Adrenal gland (tissue), 12 donors: Measurements from ENCODE around the gene NFKBIE. TPM values are rescaled to one million over a fixed set of nuclear protein-coding genes. Genes with fewer than 3 reads are reported as not detected.

Experiments used
- DNase-seq, 7 donors: peaks; one replicate each; pipeline ENCODE4 v3.0.0-alpha.2; 2019 to 2020
- H3K27ac ChIP-seq, 5 donors: fragments of 200-600 bp; sonication (generic) in 4 of 5; 1 replicate in 3 of 5; 2 replicates in 2 of 5; pipeline versions ENCODE4 v1.5.1 to v1.8.0; 2016 to 2020; ENCODE audit warnings: mild to moderate bottlenecking in 1 of 5
- H3K27me3 ChIP-seq: fragments of 200-600 bp; 2 replicates; pipeline ENCODE4 v1.8.0; 2021
- H3K36me3 ChIP-seq, 2 donors: fragments of 200-600 bp; replicated peaks in 1 of 2; 1 replicate in 1 of 2; 2 replicates in 1 of 2; pipeline versions ENCODE4 v1.5.1 to v1.8.0; 2018 to 2022
- H3K4me1 ChIP-seq, 2 donors: fragments of 200-600 bp; replicated peaks in 1 of 2; 1 replicate in 1 of 2; 2 replicates in 1 of 2; pipeline versions ENCODE4 v1.5.1 to v1.8.0; 2018 to 2021
- H3K4me3 ChIP-seq, 4 donors: fragments of 200-600 bp; sonication (generic) in 3 of 4; one replicate each; pipeline ENCODE4 v1.5.1; 2016 to 2018
- H3K9me3 ChIP-seq, 3 donors: fragments of 200-600 bp; sonication (generic) in 1 of 3; replicated peaks in 1 of 3; 1 replicate in 2 of 3; 2 replicates in 1 of 3; pipeline versions ENCODE4 v1.5.1 to v1.8.0; 2016 to 2021
- POLR2A ChIP-seq, 2 donors: fragments of 450-650 bp; IDR thresholded peaks; one replicate each; pipeline ENCODE4 v1.6.1; 2017; ENCODE audit warnings: antibody characterized with exemption in 2 of 2, mild to moderate bottlenecking in 2 of 2, moderate library complexity in 1 of 2
- WGBS, 4 donors: extraction: QIAGEN DNeasy Blood & Tissue Kit in 2 of 4; methylation state at CpG; one replicate each; pipeline versions ENCODE4 v1.1.5 to v1.1.7; 2013 to 2017; 5-methylcytosine and 5-hydroxymethylcytosine counted together
- intact Hi-C, 2 donors: fragments of 100-400 bp; cut with DNase I; formaldehyde crosslinking; loops; one replicate each; pipeline versions ENCODE4 v1.14.1 to v1.15.0; 2022 to 2023
- polyA plus RNA-seq, 3 donors: library from polyadenylated mRNA; stranded (reverse); fragments of 200-250 nt in 2 of 3; fragments of 350-450 nt in 1 of 3; fragmentation: Illumina TruSeq in 1 of 3; extraction: RNeasy Lipid Tissue Mini Kit (QIAGEN cat#74804) in 1 of 3; gene quantifications; one replicate each; pipeline ENCODE4 v1.2.3, GENCODE V29; 2013 to 2014
- total RNA-seq, 9 donors: library from RNA; depleted of rRNA in 4 of 9; stranded (reverse); fragments of >200 nt in 4 of 9; fragments of 120-200 nt in 1 of 9; fragmentation: NEBNext Ultra II Directional in 1 of 9; extraction: Animal tissue kit (Norgen Biotek cat#: 25700) in 1 of 9; gene quantifications; one replicate each; pipeline versions ENCODE4 v1.1.0 to v1.2.4, GENCODE V29; 2013 to 2023
- TF ChIP-seq, protein P1 (sequence below), 6 experiments: fragments of 450-650 bp in 4 of 6; fragments of 200-600 bp in 2 of 6; sonication (generic) in 1 of 6; IDR thresholded peaks; 1 replicate in 5 of 6; 2 replicates in 1 of 6; pipeline versions ENCODE4 v1.5.1 to v1.8.0; 2016 to 2021; ENCODE audit warnings: antibody characterized with exemption in 6 of 6, mild to moderate bottlenecking in 2 of 6, moderate library complexity in 1 of 6
- donor health status: healthy with polysubstance abuse.
- donor health status: Bipolar disorder and iron deficiency.
- donor health status: DM: yes; HTN: yes; CAD: no.
- donor health status: DM: no; HTN: no; CAD: no.
- donor health status: DM: no; HTN: no; CAD: no.
- donor health status: DM: yes; HTN: yes; CAD: no.

Gene NFKBIE
- total and polyA plus RNA-seq, 12 donors = 4.8 to 31.2 (median 10.4) TPM

DNA sequence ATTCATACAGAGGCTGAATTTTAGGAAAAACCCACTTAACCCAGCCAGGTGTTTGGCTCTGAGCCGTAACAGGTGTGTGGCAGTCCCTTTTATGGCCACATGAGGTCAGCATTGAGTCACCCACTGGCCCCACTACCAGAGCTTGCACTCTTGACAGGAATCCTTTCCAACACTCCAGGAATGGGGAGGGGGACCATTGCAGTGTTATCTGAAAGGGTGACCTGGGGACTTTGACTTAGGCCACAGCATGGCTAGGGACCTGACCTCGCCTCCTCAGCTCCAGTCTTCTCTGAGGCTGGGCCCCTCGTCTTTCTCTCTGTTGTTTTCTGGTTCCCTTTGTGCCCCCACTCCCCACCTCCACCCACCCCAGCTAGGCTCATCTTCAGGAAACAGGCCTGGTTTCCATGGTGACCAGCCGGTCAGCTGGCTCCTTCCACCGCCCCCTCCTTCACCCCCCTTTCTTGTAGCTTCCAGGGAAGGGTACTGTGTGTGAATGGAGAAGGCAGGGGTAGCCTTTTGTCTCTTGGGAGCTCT lies 2.8 kb upstream of the NFKBIE start:
- peak in 6 of 7 donors; percentile 43 to 85 (median 62) for DNase-seq
- intact Hi-C loops = loop anchor here in 1 of 2 donors (2.0 kb wide), 1 partner anchor 71 kb away; no protein-coding TSS in a partner anchor
- H3K27ac ChIP-seq = no peak overlapping the region
- H3K36me3 ChIP-seq = no peaks in the 10 kb centered on the region
- TF ChIP-seq, protein P1, sequence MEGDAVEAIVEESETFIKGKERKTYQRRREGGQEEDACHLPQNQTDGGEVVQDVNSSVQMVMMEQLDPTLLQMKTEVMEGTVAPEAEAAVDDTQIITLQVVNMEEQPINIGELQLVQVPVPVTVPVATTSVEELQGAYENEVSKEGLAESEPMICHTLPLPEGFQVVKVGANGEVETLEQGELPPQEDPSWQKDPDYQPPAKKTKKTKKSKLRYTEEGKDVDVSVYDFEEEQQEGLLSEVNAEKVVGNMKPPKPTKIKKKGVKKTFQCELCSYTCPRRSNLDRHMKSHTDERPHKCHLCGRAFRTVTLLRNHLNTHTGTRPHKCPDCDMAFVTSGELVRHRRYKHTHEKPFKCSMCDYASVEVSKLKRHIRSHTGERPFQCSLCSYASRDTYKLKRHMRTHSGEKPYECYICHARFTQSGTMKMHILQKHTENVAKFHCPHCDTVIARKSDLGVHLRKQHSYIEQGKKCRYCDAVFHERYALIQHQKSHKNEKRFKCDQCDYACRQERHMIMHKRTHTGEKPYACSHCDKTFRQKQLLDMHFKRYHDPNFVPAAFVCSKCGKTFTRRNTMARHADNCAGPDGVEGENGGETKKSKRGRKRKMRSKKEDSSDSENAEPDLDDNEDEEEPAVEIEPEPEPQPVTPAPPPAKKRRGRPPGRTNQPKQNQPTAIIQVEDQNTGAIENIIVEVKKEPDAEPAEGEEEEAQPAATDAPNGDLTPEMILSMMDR (IDR thresholded peaks at IDR 0.05) = peak; percentile 83 to 94 (median 87)
- no peak for TF ChIP-seq POLR2A (IDR thresholded peaks at IDR 0.05)
- H3K27me3 ChIP-seq = peaks cover 11% of the 10 kb centered on the region
- H3K9me3 ChIP-seq = no peaks in the 10 kb centered on the region
- H3K4me1 ChIP-seq = peaks cover 18 to 19% of the 10 kb centered on the region in 2 donors
- no peak overlapping the region for H3K4me3 ChIP-seq
- 12 to 22% (median 21%) methylated on average over 4 to 5 of the region's 5 CpGs for WGBS, 4 donors

DNA sequence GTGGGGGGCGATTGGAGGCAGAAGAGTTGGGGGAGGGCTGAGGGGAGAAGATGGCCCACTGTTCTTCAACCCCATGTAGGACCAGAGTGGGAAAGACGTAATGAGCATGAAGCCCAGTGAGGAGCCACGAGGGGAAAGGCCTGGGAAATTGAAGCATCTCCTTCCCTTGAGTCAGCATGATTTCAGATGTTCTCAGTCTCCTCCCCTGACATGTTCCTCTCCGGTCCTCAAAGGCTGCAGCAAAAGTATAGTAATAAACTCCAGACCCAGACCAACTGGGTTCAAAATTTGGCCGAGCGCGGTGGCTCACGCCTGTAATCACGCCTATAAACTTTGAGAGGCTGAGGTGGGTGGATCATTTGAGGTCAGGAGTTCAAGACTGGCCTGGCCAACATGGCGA lies 1.9 kb upstream of the NFKBIE start:
- H3K4me1 ChIP-seq = peaks cover 21 to 27% of the 10 kb centered on the region in 2 donors
- intact Hi-C loops = no loop called here
- no peak for DNase-seq

DNA sequence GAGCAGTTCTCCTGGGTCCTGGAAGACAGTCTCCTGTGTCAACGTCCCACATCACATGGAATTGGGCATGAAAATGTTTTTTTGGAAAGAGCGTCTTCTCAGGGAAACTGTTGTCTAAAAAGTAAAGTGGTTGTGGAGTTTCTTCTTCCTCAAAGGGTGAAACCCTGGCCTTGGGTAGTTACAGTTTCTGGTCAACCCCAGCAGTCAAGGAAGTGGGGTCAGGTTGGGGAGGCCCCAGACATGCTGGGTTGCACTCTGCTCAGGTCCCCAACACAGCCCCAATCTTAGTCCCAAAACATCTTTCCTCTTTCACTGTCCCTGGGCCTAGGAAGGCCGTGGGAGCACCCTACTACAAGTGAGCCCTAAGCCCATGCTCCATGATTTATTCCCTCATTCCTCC lies 996 bp upstream of the NFKBIE start:
- TF ChIP-seq, protein P1 (IDR thresholded peaks at IDR 0.05) = no peak
- TF ChIP-seq POLR2A (IDR thresholded peaks at IDR 0.05) = no peak
- 64 to 78% (median 72%) methylated on average over 3 of the region's 3 CpGs for WGBS, 4 donors
- H3K36me3 ChIP-seq = no peaks in the 10 kb centered on the region
- H3K4me1 ChIP-seq = peaks cover 21 to 28% of the 10 kb centered on the region in 2 donors
- DNase-seq = no peak
- H3K4me3 ChIP-seq = no peak overlapping the region
- intact Hi-C loops = no loop called here
- H3K27me3 ChIP-seq = peaks cover 1% of the 10 kb centered on the region
- peak overlapping the region in 1 of 5 donors; percentile 82 for H3K27ac ChIP-seq
- H3K9me3 ChIP-seq = no peaks in the 10 kb centered on the region

More for the DNA sequence above, 1.9 kb upstream of the NFKBIE start:
- TF ChIP-seq POLR2A (IDR thresholded peaks at IDR 0.05) = no peak
- TF ChIP-seq, protein P1 (IDR thresholded peaks at IDR 0.05) = no peak
- Histone ChIP-seq H3K36me3 (no peaks in the 10 kb centered on the region), H3K27ac (no peak overlapping the region), H3K27me3 (peaks cover 9% of the 10 kb centered on the region), H3K9me3 (no peaks in the 10 kb centered on the region), H3K4me3 (no peak overlapping the region)
- WGBS, 4 donors = 60 to 64% (median 61%) methylated on average over 9 to 10 of the region's 10 CpGs

DNA sequence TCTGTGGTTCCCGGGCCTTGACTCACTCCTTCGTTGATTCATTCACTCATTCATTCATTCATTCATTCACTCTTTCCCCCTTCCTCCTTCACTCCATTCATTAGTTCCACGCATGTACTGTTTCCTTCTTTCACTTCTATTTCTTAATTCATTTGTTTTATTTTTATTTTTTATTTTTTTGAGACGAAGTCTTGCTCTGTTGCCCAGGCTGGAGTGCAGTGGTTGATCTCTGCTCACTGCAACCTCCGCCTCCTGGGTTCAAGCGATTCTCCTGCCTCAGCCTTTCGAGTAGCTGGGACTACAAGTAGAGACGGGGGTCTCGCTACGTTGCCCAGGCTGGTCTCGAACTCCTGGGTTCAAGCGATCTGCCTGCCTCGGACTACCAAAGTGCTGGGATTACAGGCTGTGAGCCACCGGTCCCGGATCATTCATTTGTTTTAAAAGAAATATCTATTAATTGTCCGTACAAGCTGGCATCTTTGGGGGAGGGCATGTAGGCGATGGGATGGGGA lies 427 bp upstream of the NFKBIE start:
- Histone ChIP-seq H3K4me1 (peaks cover 21 to 28% of the 10 kb centered on the region in 2 donors), H3K9me3 (no peaks in the 10 kb centered on the region), H3K4me3 (peak overlapping the region in 2 of 4 donors; percentile 64 to 68), H3K27me3 (no peaks in the 10 kb centered on the region), H3K36me3 (no peaks in the 10 kb centered on the region), H3K27ac (peak overlapping the region in 3 of 5 donors; percentile 73 to 85 (median 82))
- 60 to 64% (median 62%) methylated on average over 17 of the region's 17 CpGs for WGBS, 4 donors
- peak in 1 of 7 donors; percentile 63 for DNase-seq
- TF ChIP-seq POLR2A (IDR thresholded peaks at IDR 0.05) = no peak
- TF ChIP-seq, protein P1 (IDR thresholded peaks at IDR 0.05) = no peak
- intact Hi-C loops = no loop called here
